ENCODE results near the gene MICA. TPM values are rescaled to one million over a fixed set of nuclear protein-coding genes. Genes with fewer than 3 reads are reported as not detected.
"Not testable (repeated sequence)": the region's sequence is repeated elsewhere in the genome, so short reads cannot be mapped to it uniquely, and the experiment has no call there.

Gene MICA
- polyA plus RNA-seq, 3 donors = 5.6 to 16.5 (median 6.9) TPM

DNA sequence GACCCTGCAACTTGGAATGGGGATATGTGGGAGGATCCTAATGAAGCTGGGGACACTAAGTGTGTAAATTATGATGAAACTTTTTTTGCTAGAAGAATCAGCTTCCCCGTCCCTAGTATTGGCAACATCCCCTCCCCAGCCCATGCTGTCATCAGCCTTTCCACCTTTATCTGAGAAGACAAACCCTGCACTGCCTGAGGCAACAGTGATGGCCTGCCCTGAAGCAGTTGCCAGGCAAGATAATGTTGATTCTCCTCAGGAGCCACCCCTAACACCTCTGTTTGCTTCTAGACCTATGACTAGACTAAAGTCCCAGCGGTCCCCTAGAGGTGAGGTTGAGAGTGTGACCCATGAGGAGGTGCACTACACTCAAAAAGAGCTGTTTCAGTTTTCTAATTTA, 27.1 kb downstream of the MICA start:
- no peaks in the 10 kb centered on the region for H3K27me3 ChIP-seq (ENCODE audit: control insufficient read depth in 2 of 2, insufficient read depth in 2 of 2, low read length in 2 of 2)
- Mint-ChIP-seq H3K9me3 (peaks cover 2 to 15% (median 9%) of the 10 kb centered on the region in 7 donors), H3K27ac (no peak overlapping the region), H3K4me3 (no peak overlapping the region), H3K36me3 (no peaks in the 10 kb centered on the region), H3K27me3 (ENCODE audit: low read depth in 3 of 3) (peaks cover 0 to 7% (median 2%) of the 10 kb centered on the region in 3 donors), H3K4me1 (no peaks in the 10 kb centered on the region)
- H3K4me2 ChIP-seq (replicated peaks; ENCODE audit: extremely low read depth, low read length, poor library complexity, severe bottlenecking) = no peak overlapping the region
- DNase-seq = no peak
- no peak overlapping the region for H3K4me3 ChIP-seq (replicated peaks in 1 of 3; ENCODE audit: low read depth in 2 of 3, low read length in 3 of 3)
- TF ChIP-seq, protein P1, sequence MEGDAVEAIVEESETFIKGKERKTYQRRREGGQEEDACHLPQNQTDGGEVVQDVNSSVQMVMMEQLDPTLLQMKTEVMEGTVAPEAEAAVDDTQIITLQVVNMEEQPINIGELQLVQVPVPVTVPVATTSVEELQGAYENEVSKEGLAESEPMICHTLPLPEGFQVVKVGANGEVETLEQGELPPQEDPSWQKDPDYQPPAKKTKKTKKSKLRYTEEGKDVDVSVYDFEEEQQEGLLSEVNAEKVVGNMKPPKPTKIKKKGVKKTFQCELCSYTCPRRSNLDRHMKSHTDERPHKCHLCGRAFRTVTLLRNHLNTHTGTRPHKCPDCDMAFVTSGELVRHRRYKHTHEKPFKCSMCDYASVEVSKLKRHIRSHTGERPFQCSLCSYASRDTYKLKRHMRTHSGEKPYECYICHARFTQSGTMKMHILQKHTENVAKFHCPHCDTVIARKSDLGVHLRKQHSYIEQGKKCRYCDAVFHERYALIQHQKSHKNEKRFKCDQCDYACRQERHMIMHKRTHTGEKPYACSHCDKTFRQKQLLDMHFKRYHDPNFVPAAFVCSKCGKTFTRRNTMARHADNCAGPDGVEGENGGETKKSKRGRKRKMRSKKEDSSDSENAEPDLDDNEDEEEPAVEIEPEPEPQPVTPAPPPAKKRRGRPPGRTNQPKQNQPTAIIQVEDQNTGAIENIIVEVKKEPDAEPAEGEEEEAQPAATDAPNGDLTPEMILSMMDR (IDR thresholded peaks at IDR 0.05) = no peak
- peaks cover 0 to 5% of the 10 kb centered on the region in 2 donors for H3K9me3 ChIP-seq (replicated peaks in 1 of 2; ENCODE audit: control insufficient read depth in 1 of 2, insufficient read depth in 1 of 2, low read length in 2 of 2)
- H3K36me3 ChIP-seq (replicated peaks in 1 of 2; ENCODE audit: control insufficient read depth in 1 of 2, insufficient read depth in 2 of 2, low read length in 2 of 2) = no peaks in the 10 kb centered on the region
- no peak overlapping the region for H3K27ac ChIP-seq (ENCODE audit: low read depth in 1 of 2, low read length in 2 of 2)
- intact Hi-C loops (cut with micrococcal nuclease) = no loop called here
- no peaks in the 10 kb centered on the region for H3K79me2 ChIP-seq (ENCODE audit: insufficient read depth, low read length)
- H3K4me1 ChIP-seq (ENCODE audit: control insufficient read depth in 1 of 2, insufficient read depth in 2 of 2, low read length in 2 of 2) = no peaks in the 10 kb centered on the region
- H3K9ac ChIP-seq (ENCODE audit: insufficient read depth, low read length, poor library complexity, severe bottlenecking) = no peak overlapping the region
- no peak overlapping the region for H2AFZ ChIP-seq (ENCODE audit: insufficient read depth, low read depth, low read length, poor library complexity, severe bottlenecking)
- 100% methylated on average over 1 of the region's 2 CpGs for WGBS (ENCODE audit: insufficient coverage)
- H4K20me1 ChIP-seq (ENCODE audit: insufficient read depth, low read length) = no peaks in the 10 kb centered on the region

DNA sequence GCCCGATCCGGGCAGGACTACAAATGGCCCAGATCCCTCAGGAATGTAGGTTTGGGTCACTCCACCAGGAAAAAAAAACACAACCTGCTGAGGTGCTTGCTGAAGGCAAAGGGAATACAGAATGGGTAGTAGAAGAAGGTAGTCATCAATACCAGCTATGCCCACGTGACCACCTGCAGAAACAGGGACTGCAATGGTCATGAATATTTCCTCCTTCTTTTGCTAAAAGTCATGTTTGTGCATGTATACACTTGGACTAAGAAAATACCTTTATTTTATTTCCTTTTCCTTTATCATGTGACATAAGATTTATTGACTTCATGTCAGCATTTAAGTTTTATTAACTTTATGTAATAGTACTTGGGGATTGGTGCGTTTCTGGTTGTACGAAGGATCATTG, 31.7 kb downstream of the MICA start:
- H3K9ac ChIP-seq (ENCODE audit: insufficient read depth, low read length, poor library complexity, severe bottlenecking); H3K27ac Mint-ChIP-seq; H3K79me2 ChIP-seq (ENCODE audit: insufficient read depth, low read length); H3K4me1 Mint-ChIP-seq; H3K4me3 ChIP-seq (replicated peaks in 1 of 3; ENCODE audit: low read depth in 2 of 3, low read length in 3 of 3); H3K36me3 ChIP-seq (replicated peaks in 1 of 2; ENCODE audit: control insufficient read depth in 1 of 2, insufficient read depth in 2 of 2, low read length in 2 of 2); H2AFZ ChIP-seq (ENCODE audit: insufficient read depth, low read depth, low read length, poor library complexity, severe bottlenecking); DNase-seq; H3K27ac ChIP-seq (ENCODE audit: low read depth in 1 of 2, low read length in 2 of 2); H4K20me1 ChIP-seq (ENCODE audit: insufficient read depth, low read length); H3K4me2 ChIP-seq (replicated peaks; ENCODE audit: extremely low read depth, low read length, poor library complexity, severe bottlenecking); H3K4me3 Mint-ChIP-seq; intact Hi-C loops (cut with micrococcal nuclease); H3K4me1 ChIP-seq (ENCODE audit: control insufficient read depth in 1 of 2, insufficient read depth in 2 of 2, low read length in 2 of 2); H3K36me3 Mint-ChIP-seq; H3K9me3 ChIP-seq (replicated peaks in 1 of 2; ENCODE audit: control insufficient read depth in 1 of 2, insufficient read depth in 1 of 2, low read length in 2 of 2): not testable (repeated sequence)
- H3K9me3 Mint-ChIP-seq = peaks cover 13 to 28% (median 21%) of the 10 kb centered on the region in 7 donors
- H3K27me3 ChIP-seq (ENCODE audit: control insufficient read depth in 2 of 2, insufficient read depth in 2 of 2, low read length in 2 of 2) = peaks cover 4 to 12% of the 10 kb centered on the region in 2 donors
- 93% methylated on average over 2 of the region's 5 CpGs for WGBS (ENCODE audit: insufficient coverage)
- peaks cover 4 to 29% (median 10%) of the 10 kb centered on the region in 3 donors for H3K27me3 Mint-ChIP-seq (ENCODE audit: low read depth in 3 of 3)
